DMS153 treated with DMSO at 0.1 percent for 48 hours (cell line): ENCODE measurements around the gene LGI4.
"Not testable (repeated sequence)": the region's sequence is repeated elsewhere in the genome, so short reads cannot be mapped to it uniquely, and the experiment has no call there.

Experiments
- DNase-seq: peaks from one replicate; lab custom pipeline; 2025; ENCODE audit not compliant: unreplicated experiment; lab: John Stamatoyannopoulos, UW

Gene LGI4

DNA sequence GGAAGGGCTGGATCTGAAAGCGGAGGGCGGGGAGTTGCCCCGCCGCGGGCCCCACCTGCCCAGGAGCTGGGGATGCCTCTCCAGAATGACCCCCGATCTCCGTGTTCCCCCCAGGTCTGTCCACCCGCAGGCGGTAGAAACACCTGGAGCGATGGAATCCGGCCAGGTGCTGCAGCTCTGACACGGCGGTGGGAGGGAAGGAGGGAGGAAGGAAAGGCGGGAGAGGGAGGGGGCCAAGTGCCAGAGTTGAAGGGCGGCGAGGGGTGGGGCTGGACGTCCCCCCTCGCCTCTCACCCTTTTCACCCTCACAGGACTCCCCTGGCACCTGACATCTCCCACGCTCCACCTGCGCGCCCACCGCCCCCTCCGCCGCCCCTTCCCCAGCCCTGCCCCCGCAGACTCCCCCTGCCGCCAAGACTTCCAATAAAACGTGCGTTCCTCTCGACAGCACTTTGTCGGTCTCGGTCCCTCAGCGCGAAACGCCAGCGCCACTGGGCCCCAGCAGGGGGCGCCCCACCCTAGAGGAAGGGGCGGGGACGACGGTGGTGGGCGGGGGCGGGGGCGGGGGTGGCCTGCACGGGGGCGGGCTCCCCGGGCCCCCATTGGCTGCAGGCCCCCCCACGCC is 7.9 kb upstream of the LGI4 start:
- no peak for DNase-seq

DNA sequence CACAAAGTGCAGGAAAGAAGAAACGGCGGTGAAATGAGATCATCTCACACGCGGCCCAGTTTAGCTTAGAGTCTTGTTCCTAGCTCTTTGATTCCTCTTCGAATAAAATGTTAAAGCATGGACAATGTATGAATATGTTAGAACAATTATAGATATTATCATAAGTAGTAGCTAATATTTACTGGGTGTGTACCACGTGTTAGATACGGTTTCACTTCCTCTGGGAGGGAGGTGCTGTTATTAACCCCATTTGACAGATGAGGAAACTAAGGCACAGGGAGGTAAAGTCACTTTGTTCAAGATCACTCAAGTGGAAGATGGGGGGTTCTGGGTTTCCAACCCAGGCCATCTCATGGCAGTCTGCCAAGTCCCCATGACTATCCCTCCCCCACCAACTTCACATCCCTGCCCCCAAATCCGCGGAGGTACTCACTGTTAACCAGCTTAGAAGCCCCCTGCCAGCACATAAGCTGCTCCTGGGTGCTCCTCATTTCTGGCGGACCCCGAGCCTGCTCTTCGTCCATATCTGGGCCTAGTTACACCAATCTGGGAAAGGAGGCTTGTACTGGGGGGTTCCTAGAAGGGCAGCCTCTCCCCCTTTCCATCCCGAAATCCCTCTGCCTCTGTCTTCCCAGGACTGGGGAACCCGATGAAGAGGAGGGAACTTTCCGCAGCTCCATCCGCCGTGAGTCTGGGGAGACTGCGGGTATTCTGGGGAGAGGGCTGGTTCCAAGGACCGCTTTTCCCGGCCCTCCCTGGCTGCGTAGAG is 7.2 kb upstream of the LGI4 start:
- DNase-seq: no peak

DNA sequence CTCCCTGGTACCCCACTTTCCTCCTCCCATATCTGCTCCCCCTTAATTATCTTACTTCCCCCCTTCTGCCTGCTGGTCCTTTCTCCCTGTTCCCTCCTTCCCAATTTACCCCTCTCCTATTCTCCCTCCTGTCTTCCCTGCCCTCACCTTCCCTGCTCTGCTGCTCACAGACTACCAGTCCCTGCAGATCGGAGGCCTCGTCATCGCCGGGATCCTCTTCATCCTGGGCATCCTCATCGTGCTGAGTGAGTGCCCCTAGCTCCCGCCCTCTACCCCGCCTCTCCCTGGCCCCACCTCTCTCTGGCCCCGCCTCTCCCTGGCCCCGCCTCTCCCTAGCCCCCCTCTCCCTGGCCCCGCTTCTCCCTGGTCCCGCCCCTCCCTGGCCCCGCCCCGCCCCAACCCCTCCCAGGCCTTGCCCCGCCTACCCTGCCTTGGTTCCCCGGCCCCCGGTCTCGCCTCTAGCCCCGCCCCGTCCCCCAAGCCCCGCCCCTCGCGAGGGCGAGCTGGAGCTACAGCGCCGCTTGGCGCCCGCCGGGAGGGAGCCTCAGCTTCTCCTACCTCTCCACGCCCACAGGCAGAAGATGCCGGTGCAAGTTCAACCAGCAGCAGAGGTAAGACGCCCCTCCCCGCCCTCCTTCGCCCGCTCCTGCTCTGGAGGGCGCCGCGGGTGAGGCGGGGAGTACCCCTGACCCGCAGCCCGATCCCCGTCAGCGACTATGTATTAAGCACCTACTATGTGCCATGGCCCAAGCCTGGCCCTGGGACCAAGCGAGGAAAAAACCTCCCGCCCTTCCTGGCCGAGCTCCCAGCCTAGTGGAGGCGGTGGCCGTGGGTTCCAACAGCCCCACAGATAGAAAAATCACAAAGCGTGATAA is 6.3 kb upstream of the LGI4 start:
- DNase-seq: peak; percentile 92

DNA sequence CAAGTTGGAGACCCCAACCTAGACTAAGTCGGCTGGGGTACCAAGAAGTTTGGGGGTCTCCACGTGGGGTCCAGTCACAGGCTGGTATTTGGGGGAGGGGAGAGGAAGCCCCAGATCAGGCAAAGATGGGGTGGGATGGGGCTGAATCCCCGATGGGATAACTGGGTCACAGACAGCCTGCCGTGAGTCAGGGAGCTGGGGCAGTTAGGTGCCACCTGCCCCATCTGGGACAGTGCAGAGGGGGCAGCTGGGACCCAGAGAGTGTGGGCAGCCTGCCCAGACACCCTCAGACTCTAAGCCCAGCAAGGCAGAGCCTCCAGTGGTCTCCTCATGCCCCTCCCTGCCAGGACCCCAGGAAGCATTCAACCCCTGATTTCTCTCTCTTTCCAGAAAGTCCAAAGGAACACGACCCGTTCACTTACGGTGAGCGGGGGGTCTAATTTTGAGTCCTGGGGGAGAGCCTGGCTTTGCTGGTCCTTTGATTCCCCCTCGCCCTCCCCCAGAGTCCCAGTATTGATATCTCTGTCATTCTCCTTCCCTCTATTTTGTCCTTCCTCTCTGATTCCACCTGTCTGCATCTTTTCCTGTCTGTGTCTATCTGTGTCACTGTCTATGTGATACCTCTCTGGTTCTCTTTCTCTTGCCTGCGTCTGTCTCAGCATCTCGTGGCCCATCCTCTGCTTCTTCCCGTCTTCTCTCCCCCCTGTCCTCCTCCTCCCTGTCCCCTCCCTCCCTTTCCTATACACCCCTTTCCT is 5.5 kb upstream of the LGI4 start:
- no peak for DNase-seq

DNA sequence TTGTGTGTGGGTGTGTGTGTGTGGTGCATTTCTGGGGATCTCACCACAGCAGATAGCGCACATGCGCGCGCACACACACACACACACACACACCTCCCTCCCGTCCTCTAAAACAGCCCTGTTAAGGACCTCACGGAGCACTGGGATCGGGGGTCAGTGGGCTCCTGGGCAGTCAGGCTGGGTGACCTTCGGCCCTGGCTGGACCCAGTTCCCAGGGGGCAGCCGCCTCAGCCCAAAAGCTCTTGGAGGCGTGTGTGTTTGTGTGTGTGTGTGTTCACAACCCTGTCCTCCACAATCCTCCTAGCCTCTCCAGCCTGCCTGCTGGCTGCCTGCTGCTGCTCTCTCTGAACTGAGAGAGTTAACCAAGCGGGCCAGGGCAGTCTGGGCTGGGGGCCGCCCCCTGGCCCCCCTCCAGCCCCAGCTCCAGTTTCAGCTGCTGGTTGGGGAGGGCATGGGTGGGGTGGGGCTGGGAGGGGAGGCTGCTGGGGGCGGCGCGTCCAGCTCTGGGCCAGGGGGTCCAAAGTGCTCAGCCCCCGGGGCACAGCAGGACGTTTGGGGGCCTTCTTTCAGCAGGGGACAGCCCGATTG is 3.5 kb upstream of the LGI4 start, which contains the start of gene FXYD1:
Gene FXYD1 (plus strand): TSS at position 520 of the 588 bp plus-strand sequence. CDS start 1,256 bp downstream, outside the sequence.
- no peak for DNase-seq

DNA sequence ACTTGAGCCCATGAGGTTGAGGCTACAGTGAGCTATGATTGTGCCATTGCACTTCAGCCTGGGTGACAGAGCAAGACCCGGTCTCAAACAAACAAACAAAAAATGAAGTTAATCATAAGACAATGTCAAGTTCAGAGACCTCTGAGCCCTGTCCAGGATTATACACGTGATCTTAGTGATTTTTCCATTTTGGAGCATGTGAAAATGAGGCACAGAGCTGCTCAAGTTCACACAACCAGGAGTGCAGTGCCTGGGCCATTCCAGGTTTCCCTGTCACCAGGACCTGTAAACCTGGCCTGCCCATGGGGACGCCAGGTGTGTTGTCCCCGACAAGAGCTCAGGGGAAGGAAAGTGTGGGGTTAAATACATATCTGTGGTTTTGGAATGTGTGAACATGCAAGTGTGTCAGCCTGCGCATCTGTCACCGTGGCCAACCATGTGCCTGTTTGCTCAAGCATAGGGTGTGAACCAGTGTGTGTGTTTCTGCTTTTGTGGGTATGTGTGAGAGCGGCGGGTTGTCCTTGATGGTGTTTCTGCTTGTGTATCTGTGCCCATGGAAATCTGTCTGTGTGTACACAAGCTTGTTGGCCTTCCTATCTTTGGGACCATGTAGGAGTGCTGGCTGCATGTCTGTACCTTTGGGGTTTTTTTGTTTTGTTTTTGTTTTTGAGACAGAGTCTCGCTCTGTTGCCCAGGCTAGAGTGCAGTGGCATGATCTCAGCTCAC is 2.3 kb upstream of the LGI4 start:
- DNase-seq: no peak

DNA sequence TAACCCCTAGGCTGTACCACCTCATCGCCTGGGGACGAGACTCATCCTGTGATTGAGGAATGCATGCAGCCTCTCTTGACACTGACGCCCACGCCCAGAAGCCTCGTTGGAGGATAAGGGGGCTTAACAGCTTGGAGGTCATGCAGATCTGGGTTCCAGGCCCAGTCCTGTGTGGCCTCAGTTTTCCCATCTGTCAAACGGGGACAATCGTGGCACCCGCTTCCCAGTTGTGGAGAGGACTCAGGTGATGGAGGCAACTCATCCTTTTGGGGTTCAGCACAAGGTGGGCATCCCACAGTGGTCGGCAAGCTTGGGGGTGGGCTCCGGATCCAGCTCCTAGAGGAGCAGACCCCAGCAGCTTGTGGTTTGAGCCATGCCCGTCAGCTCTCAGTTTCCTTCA is 1.4 kb upstream of the LGI4 start:
- no peak for DNase-seq

DNA sequence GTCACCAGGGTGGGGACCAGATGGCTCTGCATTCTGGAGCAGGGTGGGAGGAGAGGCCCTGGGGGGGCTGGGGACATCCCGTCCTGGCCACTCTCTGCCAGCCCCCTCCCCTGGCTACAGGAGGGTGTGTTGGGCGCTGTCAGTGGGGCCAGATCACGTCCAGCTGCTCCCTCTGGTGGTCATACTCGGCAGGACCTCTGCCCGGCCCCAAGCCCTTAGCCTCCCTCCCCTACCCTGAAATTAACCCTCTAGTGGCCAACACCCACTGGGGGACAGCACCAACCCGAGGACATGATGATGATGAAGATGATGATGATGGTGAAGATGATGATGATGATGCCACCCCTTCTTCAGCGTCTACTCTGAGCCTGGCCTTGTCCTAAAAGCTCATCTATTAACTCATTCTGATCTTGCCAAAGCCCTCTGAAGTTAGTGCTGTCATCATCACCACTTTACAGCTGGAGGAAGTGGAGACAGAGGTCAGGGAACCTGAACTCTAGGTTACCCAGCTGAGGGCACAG is 590 bp upstream of the LGI4 start:
- DNase-seq: peak; percentile 7

DNA sequence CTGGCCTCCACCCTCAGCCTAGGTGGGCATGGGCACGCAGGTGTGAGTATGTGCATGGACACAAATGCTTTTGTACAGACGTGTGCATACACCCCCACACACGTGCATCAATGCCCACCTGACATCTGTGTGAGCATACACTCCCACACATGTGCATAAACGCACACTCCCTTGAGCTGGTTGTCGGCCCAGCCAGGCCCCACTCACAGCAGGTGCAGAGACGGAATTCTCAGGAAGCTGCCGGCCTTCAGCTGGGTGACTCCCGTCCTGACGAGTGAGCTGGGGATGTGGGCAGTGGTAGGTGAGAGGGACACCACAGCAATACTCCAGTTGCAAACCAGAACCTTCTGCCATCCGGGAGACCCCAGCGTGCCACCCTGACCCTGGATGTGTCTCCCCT is 1.0 kb downstream of the LGI4 start:
- DNase-seq: no peak

DNA sequence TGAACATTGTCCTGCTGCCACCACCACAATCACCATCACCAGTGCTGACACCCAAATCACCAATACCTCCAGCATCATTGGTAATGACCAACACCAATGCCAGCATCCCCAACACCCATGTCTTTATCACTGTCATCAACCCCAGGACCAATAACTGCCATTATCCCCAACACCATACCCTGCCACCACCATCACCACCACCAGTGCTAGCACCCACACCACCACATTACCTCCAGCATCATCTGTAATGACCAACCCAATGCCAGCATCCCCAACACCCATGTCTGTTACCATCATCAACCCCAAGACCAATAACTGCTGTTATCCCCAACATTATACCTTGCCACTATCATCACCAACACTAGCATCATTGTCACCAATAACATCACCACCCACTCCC is 2.6 kb downstream of the LGI4 start:
- DNase-seq: no peak

DNA sequence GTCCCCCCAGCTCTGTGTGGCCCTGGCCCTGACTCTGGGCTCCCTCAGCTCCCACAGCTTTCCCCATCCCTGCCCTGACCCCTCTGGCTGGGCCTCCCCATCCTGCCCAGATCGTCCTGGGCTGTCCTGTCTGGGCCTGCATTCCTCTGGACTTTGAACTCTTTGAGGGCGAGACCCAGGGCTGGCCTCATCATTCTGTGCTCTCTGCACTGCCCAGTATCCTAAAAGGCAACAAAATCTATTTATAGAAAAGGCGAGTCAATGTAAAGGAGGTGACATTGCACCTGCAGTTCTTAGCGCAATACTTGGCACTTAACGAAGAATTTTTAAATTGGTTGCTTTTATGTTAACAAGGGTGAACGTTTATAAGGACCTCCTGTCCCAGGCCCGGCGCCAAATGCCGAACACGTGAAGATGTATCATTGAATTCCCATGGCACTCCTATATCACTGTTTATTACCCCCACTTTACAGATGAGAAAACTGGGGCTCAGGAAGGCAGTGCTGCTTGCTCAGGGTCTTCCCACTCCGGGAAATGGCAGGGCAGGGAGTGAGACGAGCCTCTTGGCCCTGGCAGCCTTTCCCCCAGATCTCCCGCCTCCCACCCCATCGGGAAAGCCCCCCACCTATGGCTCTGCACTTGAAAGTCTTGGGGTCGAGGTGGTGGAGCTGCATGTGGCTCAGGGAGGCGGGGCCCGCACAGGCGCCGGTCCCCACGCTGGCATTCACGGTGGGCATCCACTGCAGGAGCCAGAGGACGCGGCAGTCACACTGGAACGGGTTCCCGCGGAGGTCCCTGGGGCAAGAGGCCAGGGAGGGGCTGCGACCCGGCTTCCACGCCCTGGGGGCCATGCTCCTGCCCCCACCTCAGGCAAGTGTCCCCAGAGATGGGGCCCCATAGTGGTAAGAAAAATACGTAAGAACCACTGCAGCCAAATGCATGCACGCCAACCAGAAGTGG is 3.8 kb downstream of the LGI4 start:
- no peak for DNase-seq

DNA sequence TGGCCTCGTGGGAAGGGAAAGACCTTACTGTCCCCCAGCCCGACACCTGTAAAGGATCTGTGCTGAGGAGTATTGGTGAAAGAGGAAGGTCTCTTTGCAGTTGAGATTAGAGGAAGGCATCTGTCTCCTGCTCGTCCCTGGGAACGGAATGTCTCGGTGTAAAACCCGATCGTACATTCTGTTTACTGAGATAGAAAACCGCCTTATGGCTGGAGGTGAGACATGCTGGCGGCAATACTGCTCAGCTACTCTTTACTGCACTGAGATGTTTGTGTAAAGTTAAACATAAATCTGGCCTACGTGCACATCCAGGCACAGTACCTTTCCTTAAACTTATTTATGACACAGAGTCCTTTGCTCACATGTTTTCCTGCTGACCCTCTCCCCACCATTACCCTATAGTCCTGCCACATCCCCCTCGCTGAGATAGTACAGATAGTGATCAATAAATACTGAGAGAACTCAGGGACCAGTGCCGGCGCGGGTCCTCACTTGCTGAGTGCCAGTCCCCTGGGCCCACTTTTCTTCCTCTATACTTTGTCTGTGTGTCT is 5.1 kb downstream of the LGI4 start:
- not testable (repeated sequence) for DNase-seq

DNA sequence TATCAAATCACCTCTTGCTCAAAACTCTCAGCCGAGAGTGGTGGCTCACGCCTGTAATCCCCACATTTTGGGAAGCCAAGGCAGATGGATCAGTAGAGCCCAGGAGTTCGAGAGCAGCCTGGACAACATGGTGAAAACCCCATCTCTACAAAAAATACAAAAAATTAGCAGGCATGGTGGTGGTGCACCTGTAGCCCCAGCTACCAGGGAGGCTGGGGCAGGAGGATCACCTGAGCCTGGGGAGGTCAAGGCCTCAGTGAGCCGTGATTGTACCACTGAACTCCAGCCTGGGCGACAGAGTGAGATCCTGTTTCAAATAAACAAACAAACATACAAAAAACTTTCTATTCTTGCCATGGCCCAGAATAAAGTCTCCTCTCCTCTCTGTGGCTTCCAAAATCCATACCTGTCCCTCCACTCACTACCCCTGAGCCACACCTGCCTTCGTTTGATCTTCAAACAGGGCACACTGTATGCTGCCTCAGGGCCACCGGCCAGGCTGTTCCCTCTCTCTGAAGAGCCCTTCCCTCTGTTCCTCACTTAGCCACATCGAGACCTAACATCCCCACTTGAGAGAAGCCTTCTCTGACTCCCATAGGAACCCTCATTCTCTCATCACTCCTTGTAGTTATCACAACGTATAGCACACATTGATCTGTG is 6.3 kb downstream of the LGI4 start:
- DNase-seq: no peak

DNA sequence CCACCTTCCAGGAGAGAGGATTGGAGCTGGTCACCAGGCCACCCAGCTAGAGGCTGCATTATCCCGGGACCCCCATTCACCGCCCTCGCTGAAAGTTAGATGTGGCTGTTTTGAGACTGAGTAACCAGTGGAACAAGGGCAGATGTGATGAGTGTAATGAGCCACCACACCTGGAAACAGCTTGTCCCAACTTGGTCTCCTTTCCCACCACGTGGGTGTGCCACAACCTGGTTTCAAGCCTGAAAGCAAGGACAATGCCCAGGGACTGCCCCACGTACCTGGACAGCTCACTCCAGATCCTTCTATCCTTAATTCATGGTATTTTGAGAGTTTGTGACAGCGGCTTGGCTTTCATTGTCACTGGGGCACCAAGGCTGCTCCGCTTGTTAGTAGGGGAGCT is 7.0 kb downstream of the LGI4 start:
- no peak for DNase-seq

DNA sequence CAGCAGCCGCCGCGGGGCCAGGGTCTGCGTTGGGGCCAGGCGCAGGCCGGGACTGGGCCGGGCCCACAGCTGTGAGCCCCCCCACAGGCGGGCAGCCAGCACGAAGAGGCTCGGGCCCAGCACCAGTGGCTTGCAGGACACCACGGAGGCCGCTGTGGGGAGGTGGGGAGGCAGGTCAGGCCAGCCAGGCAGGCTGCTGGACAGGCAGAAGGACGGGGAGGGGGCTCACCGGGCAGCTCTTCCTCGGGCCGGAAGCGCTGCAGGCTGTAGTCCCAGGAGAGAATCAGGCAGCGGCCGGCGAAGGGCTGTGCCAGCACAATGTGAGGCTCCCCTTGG is 8.3 kb downstream of the LGI4 start:
- no peak for DNase-seq

DNA sequence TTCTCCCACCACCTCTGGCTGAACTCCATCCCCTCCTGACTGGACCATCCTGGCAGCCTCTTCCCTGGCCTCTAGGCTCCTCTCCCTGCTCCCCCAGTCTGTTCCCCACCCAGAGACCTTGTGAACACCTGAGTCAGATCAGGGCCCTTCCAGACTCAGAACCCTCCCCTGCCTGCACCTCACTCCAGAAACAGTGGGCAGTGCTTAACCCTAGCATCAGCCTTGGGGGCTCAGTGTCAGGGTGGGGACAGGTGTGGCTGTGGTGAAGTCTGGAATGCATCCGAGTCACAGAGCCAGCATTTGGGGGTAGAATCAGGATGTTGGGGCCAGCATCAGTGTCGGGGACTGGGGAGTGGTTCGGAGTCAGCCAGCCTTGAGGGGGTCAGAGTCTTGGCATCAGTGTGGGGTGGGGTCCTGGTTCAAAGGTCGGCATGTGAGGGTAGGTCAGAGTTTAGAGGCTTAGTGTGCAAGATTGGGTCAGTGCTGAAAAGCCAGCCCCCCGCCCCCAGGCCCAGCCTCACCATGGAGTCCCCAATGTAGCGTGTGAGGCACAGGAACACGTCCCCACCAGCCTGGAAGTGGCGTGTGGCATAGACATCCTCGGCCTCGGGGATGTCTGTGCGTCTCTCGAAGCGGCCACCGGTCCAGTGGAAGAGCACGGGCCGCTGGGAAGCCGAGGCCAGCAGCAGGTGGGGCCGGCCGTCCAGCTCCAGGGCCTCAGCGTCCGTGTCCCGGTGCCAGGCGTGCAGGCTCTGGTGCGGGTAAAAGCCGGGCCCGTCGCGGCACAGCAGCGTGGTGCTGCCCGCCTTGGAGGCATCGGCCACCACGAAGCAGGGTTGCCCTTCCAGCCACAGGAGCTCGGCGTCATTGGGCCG is 8.9 kb downstream of the LGI4 start:
- DNase-seq: no peak

DNA sequence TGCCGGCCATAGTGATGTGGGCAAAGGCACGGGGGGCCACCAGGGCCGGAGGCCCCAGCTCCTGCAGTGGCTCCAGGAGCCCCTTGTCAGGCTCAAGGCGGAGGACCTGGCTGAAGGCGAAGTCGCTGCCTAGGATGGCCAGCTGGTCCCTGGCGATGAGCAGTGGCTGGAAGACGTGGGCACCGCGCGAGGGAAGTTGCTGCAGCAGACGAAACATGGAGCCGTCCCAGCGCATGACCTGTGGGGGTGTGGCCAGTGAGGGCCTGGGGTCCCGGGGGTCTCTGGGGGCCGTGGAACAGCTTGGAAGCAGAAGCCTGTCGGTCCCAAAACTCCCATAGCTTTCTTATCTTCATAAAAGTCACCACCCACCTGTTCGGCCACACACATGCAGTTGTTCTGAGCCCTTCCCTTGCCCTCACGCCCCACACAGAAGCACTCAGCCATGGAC is 9.6 kb downstream of the LGI4 start:
- DNase-seq: no peak
